ENCODE results near the gene SMOC2.

Gene SMOC2

GRCh38 chr6:168516944-168517741 is 76.2 kb downstream of the SMOC2 start:
- DNase-seq (ENCODE audit: low read depth) = no peak

GRCh38 chr6:168517742-168518347 is 76.9 kb downstream of the SMOC2 start:
- DNase-seq (ENCODE audit: low read depth) = no peak

- no peak for DNase-seq (ENCODE audit: low read depth)
These were observed 77.4 kb downstream of the SMOC2 start for GRCh38 chr6:168518348-168518745.

GRCh38 chr6:168518867-168519266 is 77.9 kb downstream of the SMOC2 start:
- no peak for DNase-seq (ENCODE audit: low read depth)

GRCh38 chr6:168520233-168520632 is 79.2 kb downstream of the SMOC2 start:
- DNase-seq (ENCODE audit: low read depth) = no peak

GRCh38 chr6:168524571-168525001 is 83.6 kb downstream of the SMOC2 start:
- no peak for DNase-seq (ENCODE audit: low read depth)

GRCh38 chr6:168525114-168525513 is 84.1 kb downstream of the SMOC2 start:
- DNase-seq (ENCODE audit: low read depth) = no peak

- DNase-seq (ENCODE audit: low read depth) = no peak
These were observed 85.1 kb downstream of the SMOC2 start for GRCh38 chr6:168525926-168526630.

GRCh38 chr6:168526841-168527281 is 85.9 kb downstream of the SMOC2 start:
- DNase-seq (ENCODE audit: low read depth) = no peak

- no peak for DNase-seq (ENCODE audit: low read depth)
These were observed 86.6 kb downstream of the SMOC2 start for GRCh38 chr6:168527451-168528210.

- DNase-seq (ENCODE audit: low read depth) = no peak
These were observed 87.6 kb downstream of the SMOC2 start for GRCh38 chr6:168528474-168529095.

- no peak for DNase-seq (ENCODE audit: low read depth)
These were observed 88.2 kb downstream of the SMOC2 start for GRCh38 chr6:168529214-168529613.

GRCh38 chr6:168530653-168531071 is 89.7 kb downstream of the SMOC2 start:
- DNase-seq (ENCODE audit: low read depth) = no peak

GRCh38 chr6:168532070-168532469 is 91.1 kb downstream of the SMOC2 start:
- no peak for DNase-seq (ENCODE audit: low read depth)

GRCh38 chr6:168533414-168533813 is 92.4 kb downstream of the SMOC2 start:
- DNase-seq (ENCODE audit: low read depth) = no peak

GRCh38 chr6:168534265-168534664 is 93.3 kb downstream of the SMOC2 start:
- DNase-seq (ENCODE audit: low read depth) = no peak

GRCh38 chr6:168535711-168536110 is 94.7 kb downstream of the SMOC2 start:
- no peak for DNase-seq (ENCODE audit: low read depth)

GRCh38 chr6:168536196-168536595 is 95.2 kb downstream of the SMOC2 start:
- DNase-seq (ENCODE audit: low read depth) = no peak

- no peak for DNase-seq (ENCODE audit: low read depth)
These were observed 95.9 kb downstream of the SMOC2 start for GRCh38 chr6:168536665-168537539.

- DNase-seq (ENCODE audit: low read depth) = no peak
These were observed 96.5 kb downstream of the SMOC2 start for GRCh38 chr6:168537540-168537884.
